RWPE2 (cell line): ENCODE results near the gene CDH7.

Source experiments
- ATAC-seq: fragments of 200-7000 bp; cut with Tn5 transposase; 3 replicates; pipeline ENCODE4 v1.9.1; 2021; ENCODE audit warnings: low read depth
- DNase-seq: peaks from one replicate; pipeline ENCODE4 v3.0.0-alpha.2; 2020; ENCODE audit warnings: low spot score
- H3K27ac ChIP-seq: fragments of 450-650 bp; 2 replicates; pipeline ENCODE4 v1.5.1; 2017; ENCODE audit warnings: mild to moderate bottlenecking; ENCODE audit not compliant: poor library complexity, severe bottlenecking
- H3K27me3 ChIP-seq: fragments of 250-450 bp; sonication (Bioruptor Pico); 2 replicates; pipeline ENCODE4 v1.5.1; 2021; ENCODE audit warnings: mild to moderate bottlenecking, moderate library complexity; ENCODE audit not compliant: insufficient read depth, poor library complexity, severe bottlenecking
- H3K36me3 ChIP-seq: fragments of 250-450 bp; sonication (Bioruptor Pico); 2 replicates; pipeline ENCODE4 v1.5.1; 2020; ENCODE audit warnings: low read depth, mild to moderate bottlenecking, moderate library complexity
- H3K4me1 ChIP-seq: fragments of 250-450 bp; sonication (Bioruptor Pico); 2 replicates; pipeline ENCODE4 v1.5.1; 2021; ENCODE audit warnings: mild to moderate bottlenecking, moderate library complexity; ENCODE audit not compliant: insufficient read depth, poor library complexity, severe bottlenecking
- H3K4me3 ChIP-seq: fragments of 250-450 bp; sonication (Bioruptor Pico); 2 replicates; pipeline ENCODE4 v1.5.1; 2021; ENCODE audit warnings: mild to moderate bottlenecking, moderate library complexity; ENCODE audit not compliant: severe bottlenecking
- H3K9me3 ChIP-seq: fragments of 250-450 bp; sonication (Bioruptor Pico); 2 replicates; pipeline ENCODE4 v1.5.1; 2021; ENCODE audit warnings: mild to moderate bottlenecking, moderate library complexity; ENCODE audit not compliant: severe bottlenecking
- CTCF ChIP-seq: fragments of 450-650 bp; IDR thresholded peaks from one replicate; pipeline ENCODE4 v1.5.1; 2017; ENCODE audit warnings: mild to moderate bottlenecking, moderate library complexity; ENCODE audit not compliant: poor library complexity, severe bottlenecking

Gene CDH7

DNA sequence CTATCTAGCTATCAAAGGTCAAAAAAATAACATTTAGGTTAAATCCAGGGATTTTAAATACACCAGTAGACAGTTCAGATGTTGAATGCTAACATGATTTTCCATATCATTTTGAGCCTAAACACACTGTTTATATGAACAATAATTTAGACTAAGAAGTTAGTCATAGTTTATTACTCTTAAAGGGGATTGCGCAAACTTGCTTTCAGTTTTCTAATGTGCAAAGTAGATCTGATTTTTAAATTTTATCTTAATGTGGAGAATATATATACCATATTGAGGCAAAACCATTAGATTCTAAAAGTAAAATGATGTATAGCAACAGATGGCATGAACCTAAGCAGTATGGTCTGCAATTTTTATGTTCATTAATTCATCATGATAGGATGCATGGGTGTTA, 76.6 kb downstream of the CDH7 start:
- H3K9me3 ChIP-seq = no peaks in the 10 kb centered on the region
- DNase-seq (no peak), ATAC-seq (no peak)
- no peak overlapping the region for H3K27ac ChIP-seq
- TF ChIP-seq CTCF = no peak
- no peak overlapping the region for H3K4me3 ChIP-seq
- no peaks in the 10 kb centered on the region for H3K27me3 ChIP-seq
- no peaks in the 10 kb centered on the region for H3K36me3 ChIP-seq
- no peaks in the 10 kb centered on the region for H3K4me1 ChIP-seq

DNA sequence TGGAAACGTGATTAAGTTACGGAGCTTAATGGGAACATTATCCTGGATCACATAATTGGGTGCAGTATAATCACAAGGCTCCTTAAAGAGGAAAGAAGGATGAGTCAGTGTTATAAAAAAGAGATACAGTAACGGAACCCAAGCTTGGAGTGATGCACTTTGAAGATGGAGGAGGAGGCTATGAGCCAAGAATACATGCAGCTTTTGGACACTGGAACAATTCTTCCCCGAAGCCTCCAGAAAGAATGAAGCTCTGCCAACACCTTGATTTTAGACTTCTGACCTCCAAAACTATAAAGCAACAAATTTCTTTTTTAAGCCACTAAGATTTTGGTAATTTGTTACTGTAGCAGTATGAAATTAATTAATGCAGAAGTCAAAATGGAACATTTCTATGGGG, 85.1 kb downstream of the CDH7 start:
- H3K36me3 ChIP-seq = no peaks in the 10 kb centered on the region
- no peaks in the 10 kb centered on the region for H3K9me3 ChIP-seq
- no peaks in the 10 kb centered on the region for H3K27me3 ChIP-seq
- no peak for DNase-seq
- H3K27ac ChIP-seq = no peak overlapping the region
- no peak for ATAC-seq
- no peaks in the 10 kb centered on the region for H3K4me1 ChIP-seq
- H3K4me3 ChIP-seq = no peak overlapping the region
- TF ChIP-seq CTCF = no peak

GRCh38 chr18:65846107-65846506, 95.3 kb downstream of the CDH7 start:
- no peaks in the 10 kb centered on the region for H3K36me3 ChIP-seq

GRCh38 chr18:65852273-65852672, 101.5 kb downstream of the CDH7 start:
- Histone ChIP-seq H3K27ac (no peak overlapping the region), H3K36me3 (no peaks in the 10 kb centered on the region), H3K4me3 (no peak overlapping the region), H3K9me3 (no peaks in the 10 kb centered on the region), H3K27me3 (no peaks in the 10 kb centered on the region), H3K4me1 (no peaks in the 10 kb centered on the region)
- DNase-seq = no peak
- ATAC-seq = no peak
- TF ChIP-seq CTCF = no peak

More at GRCh38 chr18:65846107-65846506, 95.3 kb downstream of the CDH7 start:
- Histone ChIP-seq H3K4me1 (no peaks in the 10 kb centered on the region), H3K27me3 (no peaks in the 10 kb centered on the region), H3K27ac (no peak overlapping the region), H3K9me3 (no peaks in the 10 kb centered on the region), H3K4me3 (no peak overlapping the region)
- DNase-seq (no peak), ATAC-seq (no peak)
- TF ChIP-seq CTCF = no peak

DNA sequence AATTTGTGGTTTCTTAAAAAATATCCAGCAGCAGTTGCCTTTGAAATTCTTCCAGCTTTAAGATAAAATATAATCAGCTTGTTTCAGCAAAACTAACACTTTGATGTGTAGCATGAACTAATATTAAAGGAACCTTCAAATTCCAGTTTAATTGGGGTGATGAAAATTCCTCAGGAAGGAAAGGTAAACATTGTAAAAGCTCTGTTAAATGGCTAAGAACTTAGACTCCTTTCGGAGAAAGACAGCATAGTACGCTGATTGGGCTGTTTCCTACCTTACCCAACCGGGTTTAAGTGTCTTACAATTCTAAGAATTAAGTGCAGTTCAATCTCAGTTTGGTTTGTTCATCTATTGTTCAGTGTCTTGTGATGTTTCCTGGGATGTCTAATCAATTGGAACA, 108.3 kb downstream of the CDH7 start:
- no peak for TF ChIP-seq CTCF
- ATAC-seq (no peak), DNase-seq (no peak)
- H3K4me1 ChIP-seq = no peaks in the 10 kb centered on the region
- H3K27ac ChIP-seq = no peak overlapping the region
- H3K9me3 ChIP-seq = no peaks in the 10 kb centered on the region
- H3K4me3 ChIP-seq = no peak overlapping the region
- no peaks in the 10 kb centered on the region for H3K36me3 ChIP-seq
- H3K27me3 ChIP-seq = no peaks in the 10 kb centered on the region
